GM12864 (cell line): ENCODE measurements around the gene SPATS2L.
A peak's percentile ranks its signal among the peaks of the same experiment; 100 is the strongest.

Source experiments
- DNase-seq: peaks from one replicate; pipeline ENCODE4 v3.0.0-alpha.2; 2011; ENCODE audit warnings: low read depth
- H3K4me3 ChIP-seq: 2 replicates; pipeline ENCODE4 v1.5.1; 2011; ENCODE audit warnings: mild to moderate bottlenecking, low read depth, low read length, control low read depth
- CTCF ChIP-seq: IDR thresholded peaks from 2 replicates; pipeline ENCODE4 v1.5.1; 2011; ENCODE audit warnings: low read depth, mild to moderate bottlenecking, moderate library complexity, low read length, control low read depth, inconsistent platforms; ENCODE audit errors: missing control alignments

SPATS2L gene

GRCh38 chr2:200506679-200507078, 200.2 kb downstream of the SPATS2L start:
- no peak overlapping the region for H3K4me3 ChIP-seq
- TF ChIP-seq CTCF, result no peak
- no peak for DNase-seq

- no peak for DNase-seq
These were observed 200.7 kb downstream of the SPATS2L start for GRCh38 chr2:200507179-200507578.

GRCh38 chr2:200509235-200509611, 202.7 kb downstream of the SPATS2L start:
- H3K4me3 ChIP-seq, result peak overlapping the region; percentile 94
- DNase-seq, result no peak
- no peak for TF ChIP-seq CTCF

More at GRCh38 chr2:200507179-200507578, 200.7 kb downstream of the SPATS2L start:
- no peak overlapping the region for H3K4me3 ChIP-seq
- no peak for TF ChIP-seq CTCF

- peak; percentile 73 for TF ChIP-seq CTCF
- peak within 1 kb of the TSS; percentile 94 for H3K4me3 ChIP-seq
- DNase-seq, result peak; percentile 66
These were observed 203.3 kb downstream of the SPATS2L start, which contains the start of gene KCTD18 for GRCh38 chr2:200509612-200510433. TSS of gene KCTD18 (minus strand) at chr2:200510068. CDS start at chr2:200507016, 3,052 bp downstream.

GRCh38 chr2:200515155-200515554, 208.7 kb downstream of the SPATS2L start:
- no peak for TF ChIP-seq CTCF
- no peak overlapping the region for H3K4me3 ChIP-seq

GRCh38 chr2:200523158-200523557, 216.7 kb downstream of the SPATS2L start:
- TF ChIP-seq CTCF, result no peak
- no peak overlapping the region for H3K4me3 ChIP-seq
- DNase-seq, result no peak

More at GRCh38 chr2:200515155-200515554, 208.7 kb downstream of the SPATS2L start:
- no peak for DNase-seq

- no peak for TF ChIP-seq CTCF
- no peak overlapping the region for H3K4me3 ChIP-seq
These were observed 217.1 kb downstream of the SPATS2L start for GRCh38 chr2:200523604-200524003.

More at GRCh38 chr2:200523604-200524003, 217.1 kb downstream of the SPATS2L start:
- no peak for DNase-seq
